Measurements from ENCODE around the gene CCDC93. TPM values are rescaled to one million over a fixed set of nuclear protein-coding genes. Genes with fewer than 3 reads are reported as not detected.

Gene CCDC93
- total RNA-seq, 1 donor from 2014 or later: 22.2 TPM

GRCh38 chr2:118006326-118006725 is 7.5 kb downstream of the CCDC93 start:
- DNase-seq (ENCODE audit: missing footprints) (no peak), ATAC-seq (no peak)
- intact Hi-C loops (cut with DNase I): no loop called here

GRCh38 chr2:118003396-118003824 is 10.5 kb downstream of the CCDC93 start:
- ATAC-seq: peak; percentile 89
- no peak for DNase-seq (ENCODE audit: missing footprints)
- intact Hi-C loops (cut with DNase I): loop anchor here (5.0 kb wide), 2 partner anchors 166 to 186 kb away; no protein-coding TSS in a partner anchor

- ATAC-seq (no peak), DNase-seq (ENCODE audit: missing footprints) (no peak)
- intact Hi-C loops (cut with DNase I): loop anchor here (5.0 kb wide), 2 partner anchors 163 to 183 kb away; no protein-coding TSS in a partner anchor
Measured at GRCh38 chr2:118000041-118000440, 13.8 kb downstream of the CCDC93 start.

GRCh38 chr2:117997872-117998454 is 15.9 kb downstream of the CCDC93 start:
- peak; percentile 60 for ATAC-seq
- intact Hi-C loops (cut with DNase I): no loop called here

GRCh38 chr2:117996525-117996924 is 17.3 kb downstream of the CCDC93 start:
- intact Hi-C loops (cut with DNase I): no loop called here
- DNase-seq (ENCODE audit: missing footprints) (no peak), ATAC-seq (no peak)

More at GRCh38 chr2:117997872-117998454, 15.9 kb downstream of the CCDC93 start:
- DNase-seq (ENCODE audit: missing footprints): no peak

- DNase-seq (ENCODE audit: missing footprints) (no peak), ATAC-seq (no peak)
- intact Hi-C loops (cut with DNase I): no loop called here
Measured at GRCh38 chr2:117994729-117995128, 19.1 kb downstream of the CCDC93 start.

GRCh38 chr2:117989854-117990438 is 23.9 kb downstream of the CCDC93 start:
- DNase-seq (ENCODE audit: missing footprints): no peak
- intact Hi-C loops (cut with DNase I): no loop called here
- no peak for ATAC-seq

GRCh38 chr2:117987121-117987520 is 26.7 kb downstream of the CCDC93 start:
- ATAC-seq (no peak), DNase-seq (ENCODE audit: missing footprints) (no peak)
- intact Hi-C loops (cut with DNase I): no loop called here

GRCh38 chr2:117985092-117985491 is 28.8 kb downstream of the CCDC93 start:
- ATAC-seq (no peak), DNase-seq (ENCODE audit: missing footprints) (no peak)
- intact Hi-C loops (cut with DNase I): no loop called here

GRCh38 chr2:117984208-117984607 is 29.7 kb downstream of the CCDC93 start:
- ATAC-seq (no peak), DNase-seq (ENCODE audit: missing footprints) (no peak)
- intact Hi-C loops (cut with DNase I): no loop called here

GRCh38 chr2:117983040-117983439 is 30.8 kb downstream of the CCDC93 start:
- no peak for DNase-seq (ENCODE audit: missing footprints)
- intact Hi-C loops (cut with DNase I): no loop called here
- ATAC-seq: no peak

GRCh38 chr2:117982376-117983033 is 31.4 kb downstream of the CCDC93 start:
- DNase-seq (ENCODE audit: missing footprints): no peak
- ATAC-seq: no peak
- intact Hi-C loops (cut with DNase I): no loop called here

GRCh38 chr2:117981810-117982209 is 32.1 kb downstream of the CCDC93 start:
- ATAC-seq: no peak
- no peak for DNase-seq (ENCODE audit: missing footprints)
- intact Hi-C loops (cut with DNase I): no loop called here

- peak; percentile 59 for ATAC-seq
- intact Hi-C loops (cut with DNase I): no loop called here
- no peak for DNase-seq (ENCODE audit: missing footprints)
Measured at GRCh38 chr2:117980783-117981676, 32.8 kb downstream of the CCDC93 start.

- intact Hi-C loops (cut with DNase I): no loop called here
- ATAC-seq (no peak), DNase-seq (ENCODE audit: missing footprints) (no peak)
Measured at GRCh38 chr2:117979911-117980701, 33.8 kb downstream of the CCDC93 start.

GRCh38 chr2:117977696-117978095 is 36.2 kb downstream of the CCDC93 start:
- intact Hi-C loops (cut with DNase I): no loop called here
- DNase-seq (ENCODE audit: missing footprints) (no peak), ATAC-seq (no peak)

- DNase-seq (ENCODE audit: missing footprints) (no peak), ATAC-seq (no peak)
- intact Hi-C loops (cut with DNase I): no loop called here
Measured at GRCh38 chr2:117976581-117976980, 37.3 kb downstream of the CCDC93 start.

- intact Hi-C loops (cut with DNase I): no loop called here
- ATAC-seq (no peak), DNase-seq (ENCODE audit: missing footprints) (no peak)
Measured at GRCh38 chr2:117973498-117974082, 40.3 kb downstream of the CCDC93 start.
